Measurements from ENCODE around the gene NRAP. TPM values are rescaled to one million over a fixed set of nuclear protein-coding genes. Genes with fewer than 3 reads are reported as not detected.

The NRAP gene
- total and polyA plus RNA-seq, 2 experiments from 2014 or later: not detected

DNA sequence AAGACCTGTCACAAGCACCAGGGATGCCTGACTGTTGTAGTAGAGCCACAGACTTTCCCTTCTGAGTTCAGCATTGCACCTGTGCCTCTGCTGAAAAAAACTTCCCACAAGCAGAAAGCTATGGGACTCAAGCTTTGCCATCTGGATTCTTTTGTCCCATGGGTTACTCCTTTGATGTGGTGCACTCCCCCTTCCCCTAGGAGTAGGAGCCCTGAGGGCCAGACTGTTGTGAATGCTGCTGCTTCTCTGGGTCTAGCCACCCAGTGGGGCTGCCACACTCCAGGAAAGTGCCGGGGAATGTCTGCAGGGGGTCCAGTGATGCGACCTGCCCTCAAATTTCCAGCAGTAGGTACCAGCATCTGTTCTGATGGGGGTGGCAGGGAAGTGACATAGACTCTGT lies 27.5 kb upstream of the NRAP start:
- peaks cover 20% of the 10 kb centered on the region for H3K9me3 Mint-ChIP-seq
- TF ChIP-seq ZNF114 (CRISPR knock-in tag; IDR thresholded peaks at IDR 0.05): no peak
- TF ChIP-seq CREB1 (CRISPR knock-in tag; IDR thresholded peaks at IDR 0.05; ENCODE audit: low read depth): no peak
- no peak for TF ChIP-seq JUNB (IDR thresholded peaks at IDR 0.05; ENCODE audit: unreplicated experiment)
- TF ChIP-seq STAT1 (IDR thresholded peaks at IDR 0.05; ENCODE audit: unreplicated experiment): no peak
- TF ChIP-seq NANOG (IDR thresholded peaks at IDR 0.05; ENCODE audit: borderline replicate concordance): no peak
- TF ChIP-seq, protein P1, sequence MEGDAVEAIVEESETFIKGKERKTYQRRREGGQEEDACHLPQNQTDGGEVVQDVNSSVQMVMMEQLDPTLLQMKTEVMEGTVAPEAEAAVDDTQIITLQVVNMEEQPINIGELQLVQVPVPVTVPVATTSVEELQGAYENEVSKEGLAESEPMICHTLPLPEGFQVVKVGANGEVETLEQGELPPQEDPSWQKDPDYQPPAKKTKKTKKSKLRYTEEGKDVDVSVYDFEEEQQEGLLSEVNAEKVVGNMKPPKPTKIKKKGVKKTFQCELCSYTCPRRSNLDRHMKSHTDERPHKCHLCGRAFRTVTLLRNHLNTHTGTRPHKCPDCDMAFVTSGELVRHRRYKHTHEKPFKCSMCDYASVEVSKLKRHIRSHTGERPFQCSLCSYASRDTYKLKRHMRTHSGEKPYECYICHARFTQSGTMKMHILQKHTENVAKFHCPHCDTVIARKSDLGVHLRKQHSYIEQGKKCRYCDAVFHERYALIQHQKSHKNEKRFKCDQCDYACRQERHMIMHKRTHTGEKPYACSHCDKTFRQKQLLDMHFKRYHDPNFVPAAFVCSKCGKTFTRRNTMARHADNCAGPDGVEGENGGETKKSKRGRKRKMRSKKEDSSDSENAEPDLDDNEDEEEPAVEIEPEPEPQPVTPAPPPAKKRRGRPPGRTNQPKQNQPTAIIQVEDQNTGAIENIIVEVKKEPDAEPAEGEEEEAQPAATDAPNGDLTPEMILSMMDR (conservative IDR thresholded peaks at IDR 0.05; ENCODE audit: low read depth in 2 of 2): no peak
- TF ChIP-seq, protein P2, sequence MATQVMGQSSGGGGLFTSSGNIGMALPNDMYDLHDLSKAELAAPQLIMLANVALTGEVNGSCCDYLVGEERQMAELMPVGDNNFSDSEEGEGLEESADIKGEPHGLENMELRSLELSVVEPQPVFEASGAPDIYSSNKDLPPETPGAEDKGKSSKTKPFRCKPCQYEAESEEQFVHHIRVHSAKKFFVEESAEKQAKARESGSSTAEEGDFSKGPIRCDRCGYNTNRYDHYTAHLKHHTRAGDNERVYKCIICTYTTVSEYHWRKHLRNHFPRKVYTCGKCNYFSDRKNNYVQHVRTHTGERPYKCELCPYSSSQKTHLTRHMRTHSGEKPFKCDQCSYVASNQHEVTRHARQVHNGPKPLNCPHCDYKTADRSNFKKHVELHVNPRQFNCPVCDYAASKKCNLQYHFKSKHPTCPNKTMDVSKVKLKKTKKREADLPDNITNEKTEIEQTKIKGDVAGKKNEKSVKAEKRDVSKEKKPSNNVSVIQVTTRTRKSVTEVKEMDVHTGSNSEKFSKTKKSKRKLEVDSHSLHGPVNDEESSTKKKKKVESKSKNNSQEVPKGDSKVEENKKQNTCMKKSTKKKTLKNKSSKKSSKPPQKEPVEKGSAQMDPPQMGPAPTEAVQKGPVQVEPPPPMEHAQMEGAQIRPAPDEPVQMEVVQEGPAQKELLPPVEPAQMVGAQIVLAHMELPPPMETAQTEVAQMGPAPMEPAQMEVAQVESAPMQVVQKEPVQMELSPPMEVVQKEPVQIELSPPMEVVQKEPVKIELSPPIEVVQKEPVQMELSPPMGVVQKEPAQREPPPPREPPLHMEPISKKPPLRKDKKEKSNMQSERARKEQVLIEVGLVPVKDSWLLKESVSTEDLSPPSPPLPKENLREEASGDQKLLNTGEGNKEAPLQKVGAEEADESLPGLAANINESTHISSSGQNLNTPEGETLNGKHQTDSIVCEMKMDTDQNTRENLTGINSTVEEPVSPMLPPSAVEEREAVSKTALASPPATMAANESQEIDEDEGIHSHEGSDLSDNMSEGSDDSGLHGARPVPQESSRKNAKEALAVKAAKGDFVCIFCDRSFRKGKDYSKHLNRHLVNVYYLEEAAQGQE (IDR thresholded peaks at IDR 0.05; ENCODE audit: unreplicated experiment): no peak
- TF ChIP-seq, protein P3, sequence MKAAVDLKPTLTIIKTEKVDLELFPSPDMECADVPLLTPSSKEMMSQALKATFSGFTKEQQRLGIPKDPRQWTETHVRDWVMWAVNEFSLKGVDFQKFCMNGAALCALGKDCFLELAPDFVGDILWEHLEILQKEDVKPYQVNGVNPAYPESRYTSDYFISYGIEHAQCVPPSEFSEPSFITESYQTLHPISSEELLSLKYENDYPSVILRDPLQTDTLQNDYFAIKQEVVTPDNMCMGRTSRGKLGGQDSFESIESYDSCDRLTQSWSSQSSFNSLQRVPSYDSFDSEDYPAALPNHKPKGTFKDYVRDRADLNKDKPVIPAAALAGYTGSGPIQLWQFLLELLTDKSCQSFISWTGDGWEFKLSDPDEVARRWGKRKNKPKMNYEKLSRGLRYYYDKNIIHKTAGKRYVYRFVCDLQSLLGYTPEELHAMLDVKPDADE (IDR thresholded peaks at IDR 0.05): no peak
- TF ChIP-seq EZH2 (IDR thresholded peaks at IDR 0.05; ENCODE audit: low read depth, unreplicated experiment): no peak
- TF ChIP-seq ZNF331 (CRISPR knock-in tag; IDR thresholded peaks at IDR 0.05; ENCODE audit: low read depth): no peak
- TF ChIP-seq EZH2phosphoT487 (IDR thresholded peaks at IDR 0.05; ENCODE audit: unreplicated experiment): no peak
- TF ChIP-seq, protein P4, sequence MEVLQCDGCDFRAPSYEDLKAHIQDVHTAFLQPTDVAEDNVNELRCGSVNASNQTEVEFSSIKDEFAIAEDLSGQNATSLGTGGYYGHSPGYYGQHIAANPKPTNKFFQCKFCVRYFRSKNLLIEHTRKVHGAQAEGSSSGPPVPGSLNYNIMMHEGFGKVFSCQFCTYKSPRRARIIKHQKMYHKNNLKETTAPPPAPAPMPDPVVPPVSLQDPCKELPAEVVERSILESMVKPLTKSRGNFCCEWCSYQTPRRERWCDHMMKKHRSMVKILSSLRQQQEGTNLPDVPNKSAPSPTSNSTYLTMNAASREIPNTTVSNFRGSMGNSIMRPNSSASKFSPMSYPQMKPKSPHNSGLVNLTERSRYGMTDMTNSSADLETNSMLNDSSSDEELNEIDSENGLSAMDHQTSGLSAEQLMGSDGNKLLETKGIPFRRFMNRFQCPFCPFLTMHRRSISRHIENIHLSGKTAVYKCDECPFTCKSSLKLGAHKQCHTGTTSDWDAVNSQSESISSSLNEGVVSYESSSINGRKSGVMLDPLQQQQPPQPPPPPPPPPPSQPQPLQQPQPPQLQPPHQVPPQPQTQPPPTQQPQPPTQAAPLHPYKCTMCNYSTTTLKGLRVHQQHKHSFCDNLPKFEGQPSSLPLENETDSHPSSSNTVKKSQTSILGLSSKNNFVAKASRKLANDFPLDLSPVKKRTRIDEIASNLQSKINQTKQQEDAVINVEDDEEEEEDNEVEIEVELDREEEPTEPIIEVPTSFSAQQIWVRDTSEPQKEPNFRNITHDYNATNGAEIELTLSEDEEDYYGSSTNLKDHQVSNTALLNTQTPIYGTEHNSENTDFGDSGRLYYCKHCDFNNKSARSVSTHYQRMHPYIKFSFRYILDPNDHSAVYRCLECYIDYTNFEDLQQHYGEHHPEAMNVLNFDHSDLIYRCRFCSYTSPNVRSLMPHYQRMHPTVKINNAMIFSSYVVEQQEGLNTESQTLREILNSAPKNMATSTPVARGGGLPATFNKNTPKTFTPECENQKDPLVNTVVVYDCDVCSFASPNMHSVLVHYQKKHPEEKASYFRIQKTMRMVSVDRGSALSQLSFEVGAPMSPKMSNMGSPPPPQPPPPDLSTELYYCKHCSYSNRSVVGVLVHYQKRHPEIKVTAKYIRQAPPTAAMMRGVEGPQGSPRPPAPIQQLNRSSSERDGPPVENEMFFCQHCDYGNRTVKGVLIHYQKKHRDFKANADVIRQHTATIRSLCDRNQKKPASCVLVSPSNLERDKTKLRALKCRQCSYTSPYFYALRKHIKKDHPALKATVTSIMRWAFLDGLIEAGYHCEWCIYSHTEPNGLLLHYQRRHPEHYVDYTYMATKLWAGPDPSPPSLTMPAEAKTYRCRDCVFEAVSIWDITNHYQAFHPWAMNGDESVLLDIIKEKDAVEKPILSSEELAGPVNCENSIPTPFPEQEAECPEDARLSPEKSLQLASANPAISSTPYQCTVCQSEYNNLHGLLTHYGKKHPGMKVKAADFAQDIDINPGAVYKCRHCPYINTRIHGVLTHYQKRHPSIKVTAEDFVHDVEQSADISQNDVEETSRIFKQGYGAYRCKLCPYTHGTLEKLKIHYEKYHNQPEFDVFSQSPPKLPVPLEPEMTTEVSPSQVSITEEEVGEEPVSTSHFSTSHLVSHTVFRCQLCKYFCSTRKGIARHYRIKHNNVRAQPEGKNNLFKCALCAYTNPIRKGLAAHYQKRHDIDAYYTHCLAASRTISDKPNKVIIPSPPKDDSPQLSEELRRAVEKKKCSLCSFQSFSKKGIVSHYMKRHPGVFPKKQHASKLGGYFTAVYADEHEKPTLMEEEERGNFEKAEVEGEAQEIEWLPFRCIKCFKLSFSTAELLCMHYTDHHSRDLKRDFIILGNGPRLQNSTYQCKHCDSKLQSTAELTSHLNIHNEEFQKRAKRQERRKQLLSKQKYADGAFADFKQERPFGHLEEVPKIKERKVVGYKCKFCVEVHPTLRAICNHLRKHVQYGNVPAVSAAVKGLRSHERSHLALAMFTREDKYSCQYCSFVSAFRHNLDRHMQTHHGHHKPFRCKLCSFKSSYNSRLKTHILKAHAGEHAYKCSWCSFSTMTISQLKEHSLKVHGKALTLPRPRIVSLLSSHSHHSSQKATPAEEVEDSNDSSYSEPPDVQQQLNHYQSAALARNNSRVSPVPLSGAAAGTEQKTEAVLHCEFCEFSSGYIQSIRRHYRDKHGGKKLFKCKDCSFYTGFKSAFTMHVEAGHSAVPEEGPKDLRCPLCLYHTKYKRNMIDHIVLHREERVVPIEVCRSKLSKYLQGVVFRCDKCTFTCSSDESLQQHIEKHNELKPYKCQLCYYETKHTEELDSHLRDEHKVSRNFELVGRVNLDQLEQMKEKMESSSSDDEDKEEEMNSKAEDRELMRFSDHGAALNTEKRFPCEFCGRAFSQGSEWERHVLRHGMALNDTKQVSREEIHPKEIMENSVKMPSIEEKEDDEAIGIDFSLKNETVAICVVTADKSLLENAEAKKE (CRISPR knock-in tag; IDR thresholded peaks at IDR 0.05): no peak
- TF ChIP-seq POLR2AphosphoS5 (IDR thresholded peaks at IDR 0.05; ENCODE audit: low read depth): no peak
- no peaks in the 10 kb centered on the region for H3K27me3 ChIP-seq (ENCODE audit: insufficient read depth)
- H3K27me3 Mint-ChIP-seq (ENCODE audit: insufficient read depth, low read depth, poor library complexity): no peaks in the 10 kb centered on the region
- H3K4me3 Mint-ChIP-seq: no peak overlapping the region
- no peak overlapping the region for H3K27ac Mint-ChIP-seq
- ATAC-seq: no peak
- DNase-seq (ENCODE audit: low spot score): no peak
- H4K20me1 ChIP-seq (replicated peaks; ENCODE audit: insufficient read depth): no peaks in the 10 kb centered on the region; the same call in 1 of the 2 replicates
- 0 out of 2 replicates have a peak, but pooled peaks cover 3% of the 10 kb centered on the region for H3K9me2 ChIP-seq (ENCODE audit: insufficient read depth)
- H3K79me2 ChIP-seq (replicated peaks; ENCODE audit: insufficient read depth): peaks cover 6% of the 10 kb centered on the region; the same call in 1 of the 2 replicates
- H2AFZ ChIP-seq: no peak overlapping the region
- H3K36me3 Mint-ChIP-seq (ENCODE audit: low read depth): peaks cover 32% of the 10 kb centered on the region
- H3K27ac ChIP-seq (ENCODE audit: low read depth): no peak overlapping the region
- no peaks in the 10 kb centered on the region for H3K36me3 ChIP-seq (ENCODE audit: insufficient read depth)
- no peak overlapping the region for H3K4me3 ChIP-seq
- H3K4me1 Mint-ChIP-seq: peaks cover 16% of the 10 kb centered on the region
- peaks cover 17% of the 10 kb centered on the region; the same call in 1 of the 2 replicates for H3K4me1 ChIP-seq (ENCODE audit: insufficient read depth)
- H3F3A ChIP-seq (replicated peaks; ENCODE audit: low read depth): no peaks in the 10 kb centered on the region
- H3K4me2 ChIP-seq: no peak overlapping the region

Measured in GM23338 (cell line).